Measurements from ENCODE around the gene FXYD3. TPM values are rescaled to one million over a fixed set of nuclear protein-coding genes. Genes with fewer than 3 reads are reported as not detected.

FXYD3 gene
- total RNA-seq, 3 donors from 2014 or later: 1,086 to 3,973 (median 3,185) TPM

DNA sequence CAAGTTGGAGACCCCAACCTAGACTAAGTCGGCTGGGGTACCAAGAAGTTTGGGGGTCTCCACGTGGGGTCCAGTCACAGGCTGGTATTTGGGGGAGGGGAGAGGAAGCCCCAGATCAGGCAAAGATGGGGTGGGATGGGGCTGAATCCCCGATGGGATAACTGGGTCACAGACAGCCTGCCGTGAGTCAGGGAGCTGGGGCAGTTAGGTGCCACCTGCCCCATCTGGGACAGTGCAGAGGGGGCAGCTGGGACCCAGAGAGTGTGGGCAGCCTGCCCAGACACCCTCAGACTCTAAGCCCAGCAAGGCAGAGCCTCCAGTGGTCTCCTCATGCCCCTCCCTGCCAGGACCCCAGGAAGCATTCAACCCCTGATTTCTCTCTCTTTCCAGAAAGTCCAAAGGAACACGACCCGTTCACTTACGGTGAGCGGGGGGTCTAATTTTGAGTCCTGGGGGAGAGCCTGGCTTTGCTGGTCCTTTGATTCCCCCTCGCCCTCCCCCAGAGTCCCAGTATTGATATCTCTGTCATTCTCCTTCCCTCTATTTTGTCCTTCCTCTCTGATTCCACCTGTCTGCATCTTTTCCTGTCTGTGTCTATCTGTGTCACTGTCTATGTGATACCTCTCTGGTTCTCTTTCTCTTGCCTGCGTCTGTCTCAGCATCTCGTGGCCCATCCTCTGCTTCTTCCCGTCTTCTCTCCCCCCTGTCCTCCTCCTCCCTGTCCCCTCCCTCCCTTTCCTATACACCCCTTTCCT, 24.8 kb downstream of the FXYD3 start:
- DNase-seq: peak in 1 of 3 donors; percentile 56
- H3K4me1 ChIP-seq (ENCODE audit: low read depth): peaks cover 23% of the 10 kb centered on the region
- no peak overlapping the region for H3K4me3 ChIP-seq
- no peaks in the 10 kb centered on the region for H3K9me3 ChIP-seq
- H3K36me3 ChIP-seq (ENCODE audit: low read depth): no peaks in the 10 kb centered on the region
- TF ChIP-seq, protein P1, sequence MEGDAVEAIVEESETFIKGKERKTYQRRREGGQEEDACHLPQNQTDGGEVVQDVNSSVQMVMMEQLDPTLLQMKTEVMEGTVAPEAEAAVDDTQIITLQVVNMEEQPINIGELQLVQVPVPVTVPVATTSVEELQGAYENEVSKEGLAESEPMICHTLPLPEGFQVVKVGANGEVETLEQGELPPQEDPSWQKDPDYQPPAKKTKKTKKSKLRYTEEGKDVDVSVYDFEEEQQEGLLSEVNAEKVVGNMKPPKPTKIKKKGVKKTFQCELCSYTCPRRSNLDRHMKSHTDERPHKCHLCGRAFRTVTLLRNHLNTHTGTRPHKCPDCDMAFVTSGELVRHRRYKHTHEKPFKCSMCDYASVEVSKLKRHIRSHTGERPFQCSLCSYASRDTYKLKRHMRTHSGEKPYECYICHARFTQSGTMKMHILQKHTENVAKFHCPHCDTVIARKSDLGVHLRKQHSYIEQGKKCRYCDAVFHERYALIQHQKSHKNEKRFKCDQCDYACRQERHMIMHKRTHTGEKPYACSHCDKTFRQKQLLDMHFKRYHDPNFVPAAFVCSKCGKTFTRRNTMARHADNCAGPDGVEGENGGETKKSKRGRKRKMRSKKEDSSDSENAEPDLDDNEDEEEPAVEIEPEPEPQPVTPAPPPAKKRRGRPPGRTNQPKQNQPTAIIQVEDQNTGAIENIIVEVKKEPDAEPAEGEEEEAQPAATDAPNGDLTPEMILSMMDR (IDR thresholded peaks at IDR 0.05): no peak
- ATAC-seq: no peak
- intact Hi-C loops (cut with DNase I, micrococcal nuclease): no loop called here

DNA sequence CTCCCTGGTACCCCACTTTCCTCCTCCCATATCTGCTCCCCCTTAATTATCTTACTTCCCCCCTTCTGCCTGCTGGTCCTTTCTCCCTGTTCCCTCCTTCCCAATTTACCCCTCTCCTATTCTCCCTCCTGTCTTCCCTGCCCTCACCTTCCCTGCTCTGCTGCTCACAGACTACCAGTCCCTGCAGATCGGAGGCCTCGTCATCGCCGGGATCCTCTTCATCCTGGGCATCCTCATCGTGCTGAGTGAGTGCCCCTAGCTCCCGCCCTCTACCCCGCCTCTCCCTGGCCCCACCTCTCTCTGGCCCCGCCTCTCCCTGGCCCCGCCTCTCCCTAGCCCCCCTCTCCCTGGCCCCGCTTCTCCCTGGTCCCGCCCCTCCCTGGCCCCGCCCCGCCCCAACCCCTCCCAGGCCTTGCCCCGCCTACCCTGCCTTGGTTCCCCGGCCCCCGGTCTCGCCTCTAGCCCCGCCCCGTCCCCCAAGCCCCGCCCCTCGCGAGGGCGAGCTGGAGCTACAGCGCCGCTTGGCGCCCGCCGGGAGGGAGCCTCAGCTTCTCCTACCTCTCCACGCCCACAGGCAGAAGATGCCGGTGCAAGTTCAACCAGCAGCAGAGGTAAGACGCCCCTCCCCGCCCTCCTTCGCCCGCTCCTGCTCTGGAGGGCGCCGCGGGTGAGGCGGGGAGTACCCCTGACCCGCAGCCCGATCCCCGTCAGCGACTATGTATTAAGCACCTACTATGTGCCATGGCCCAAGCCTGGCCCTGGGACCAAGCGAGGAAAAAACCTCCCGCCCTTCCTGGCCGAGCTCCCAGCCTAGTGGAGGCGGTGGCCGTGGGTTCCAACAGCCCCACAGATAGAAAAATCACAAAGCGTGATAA, 25.6 kb downstream of the FXYD3 start:
- Histone ChIP-seq H3K36me3 (ENCODE audit: low read depth) (no peaks in the 10 kb centered on the region), H3K4me1 (ENCODE audit: low read depth) (peaks cover 18% of the 10 kb centered on the region), H3K9me3 (no peaks in the 10 kb centered on the region), H3K4me3 (no peak overlapping the region)
- TF ChIP-seq, protein P1 (IDR thresholded peaks at IDR 0.05): peak; percentile 44
- intact Hi-C loops (cut with DNase I, micrococcal nuclease): no loop called here
- DNase-seq: peak; percentile 95 to 99 (median 97)
- ATAC-seq: peak; percentile 88

DNA sequence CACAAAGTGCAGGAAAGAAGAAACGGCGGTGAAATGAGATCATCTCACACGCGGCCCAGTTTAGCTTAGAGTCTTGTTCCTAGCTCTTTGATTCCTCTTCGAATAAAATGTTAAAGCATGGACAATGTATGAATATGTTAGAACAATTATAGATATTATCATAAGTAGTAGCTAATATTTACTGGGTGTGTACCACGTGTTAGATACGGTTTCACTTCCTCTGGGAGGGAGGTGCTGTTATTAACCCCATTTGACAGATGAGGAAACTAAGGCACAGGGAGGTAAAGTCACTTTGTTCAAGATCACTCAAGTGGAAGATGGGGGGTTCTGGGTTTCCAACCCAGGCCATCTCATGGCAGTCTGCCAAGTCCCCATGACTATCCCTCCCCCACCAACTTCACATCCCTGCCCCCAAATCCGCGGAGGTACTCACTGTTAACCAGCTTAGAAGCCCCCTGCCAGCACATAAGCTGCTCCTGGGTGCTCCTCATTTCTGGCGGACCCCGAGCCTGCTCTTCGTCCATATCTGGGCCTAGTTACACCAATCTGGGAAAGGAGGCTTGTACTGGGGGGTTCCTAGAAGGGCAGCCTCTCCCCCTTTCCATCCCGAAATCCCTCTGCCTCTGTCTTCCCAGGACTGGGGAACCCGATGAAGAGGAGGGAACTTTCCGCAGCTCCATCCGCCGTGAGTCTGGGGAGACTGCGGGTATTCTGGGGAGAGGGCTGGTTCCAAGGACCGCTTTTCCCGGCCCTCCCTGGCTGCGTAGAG, 26.4 kb downstream of the FXYD3 start:
- intact Hi-C loops (cut with DNase I, micrococcal nuclease): no loop called here
- Histone ChIP-seq H3K4me1 (ENCODE audit: low read depth) (peaks cover 14% of the 10 kb centered on the region), H3K4me3 (no peak overlapping the region), H3K36me3 (ENCODE audit: low read depth) (no peaks in the 10 kb centered on the region), H3K9me3 (no peaks in the 10 kb centered on the region)
- TF ChIP-seq, protein P1 (IDR thresholded peaks at IDR 0.05): no peak
- DNase-seq (peak in 1 of 3 donors; percentile 53), ATAC-seq (no peak)

DNA sequence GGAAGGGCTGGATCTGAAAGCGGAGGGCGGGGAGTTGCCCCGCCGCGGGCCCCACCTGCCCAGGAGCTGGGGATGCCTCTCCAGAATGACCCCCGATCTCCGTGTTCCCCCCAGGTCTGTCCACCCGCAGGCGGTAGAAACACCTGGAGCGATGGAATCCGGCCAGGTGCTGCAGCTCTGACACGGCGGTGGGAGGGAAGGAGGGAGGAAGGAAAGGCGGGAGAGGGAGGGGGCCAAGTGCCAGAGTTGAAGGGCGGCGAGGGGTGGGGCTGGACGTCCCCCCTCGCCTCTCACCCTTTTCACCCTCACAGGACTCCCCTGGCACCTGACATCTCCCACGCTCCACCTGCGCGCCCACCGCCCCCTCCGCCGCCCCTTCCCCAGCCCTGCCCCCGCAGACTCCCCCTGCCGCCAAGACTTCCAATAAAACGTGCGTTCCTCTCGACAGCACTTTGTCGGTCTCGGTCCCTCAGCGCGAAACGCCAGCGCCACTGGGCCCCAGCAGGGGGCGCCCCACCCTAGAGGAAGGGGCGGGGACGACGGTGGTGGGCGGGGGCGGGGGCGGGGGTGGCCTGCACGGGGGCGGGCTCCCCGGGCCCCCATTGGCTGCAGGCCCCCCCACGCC, 27.1 kb downstream of the FXYD3 start:
- TF ChIP-seq, protein P1 (IDR thresholded peaks at IDR 0.05): peak; percentile 56
- Histone ChIP-seq H3K9me3 (no peaks in the 10 kb centered on the region), H3K4me1 (ENCODE audit: low read depth) (peaks cover 13% of the 10 kb centered on the region), H3K4me3 (no peak overlapping the region), H3K36me3 (ENCODE audit: low read depth) (no peaks in the 10 kb centered on the region)
- peak; percentile 33 for ATAC-seq
- DNase-seq: peak; percentile 65 to 74 (median 70)
- intact Hi-C loops (cut with DNase I, micrococcal nuclease): no loop called here

DNA sequence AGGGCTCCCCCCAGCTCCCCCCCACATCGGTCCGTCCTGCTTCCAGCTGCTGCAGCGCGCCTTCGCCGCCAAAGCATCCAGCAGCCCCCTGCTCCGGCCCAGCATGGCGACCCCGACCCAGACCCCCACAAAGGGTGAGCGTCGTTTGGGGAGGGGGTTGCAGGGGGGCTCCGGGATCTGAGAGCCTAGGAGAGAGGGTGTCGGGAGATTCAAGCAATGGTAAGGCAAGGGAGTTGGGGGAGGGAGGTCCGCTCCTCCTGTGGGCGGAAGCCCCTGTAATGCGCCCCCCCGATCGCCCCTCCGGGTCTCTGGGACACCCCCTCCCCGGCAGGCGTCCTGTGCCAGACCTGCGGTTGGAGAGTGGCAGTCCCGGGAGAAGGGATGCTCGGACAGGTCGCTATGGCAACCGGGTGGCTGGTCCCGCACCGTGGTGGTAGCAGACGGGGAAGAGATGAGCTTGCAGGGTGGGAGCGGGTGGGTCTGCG, 27.6 kb downstream of the FXYD3 start, which contains the start of gene FXYD7:
TSS of gene FXYD7 (plus strand) at position 25 of the 485 bp plus-strand sequence. CDS start at position 104, 79 bp downstream.
- DNase-seq: peak in 1 of 3 donors; percentile 73
- Histone ChIP-seq H3K9me3 (no peaks in the 10 kb centered on the region), H3K4me3 (no peak within 1 kb of the TSS), H3K36me3 (ENCODE audit: low read depth) (no peaks in the 10 kb centered on the region), H3K4me1 (ENCODE audit: low read depth) (peaks cover 13% of the 10 kb centered on the region)
- no peak for ATAC-seq
- TF ChIP-seq, protein P1 (IDR thresholded peaks at IDR 0.05): no peak
- intact Hi-C loops (cut with DNase I, micrococcal nuclease): no loop called here

All from mucosa of descending colon (tissue), 3 donors.